ENCODE measurements around the gene BRD3OS. TPM values are rescaled to one million over a fixed set of nuclear protein-coding genes. Genes with fewer than 3 reads are reported as not detected.

Gene BRD3OS
- total and polyA plus RNA-seq, 2 of the 4 experiments (the other 2 are of a cell fraction): 15.8 to 20.7 TPM

DNA sequence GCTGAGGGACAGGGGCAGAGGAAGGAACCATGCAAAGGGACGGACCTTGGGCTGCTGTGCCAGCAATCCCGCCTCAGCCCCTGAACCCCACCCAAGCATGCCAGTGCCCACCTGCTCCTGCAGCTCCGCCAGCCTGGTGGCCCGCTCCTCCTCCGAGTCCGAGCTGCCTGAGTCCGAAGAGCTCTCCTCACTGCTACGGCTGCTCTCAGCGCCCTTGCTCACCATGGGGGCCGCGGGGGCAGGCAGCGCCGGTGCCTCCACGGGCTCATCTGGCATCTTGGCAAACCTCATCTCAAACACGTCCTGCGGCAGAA lies 16.3 kb downstream of the BRD3OS start:
- H3K4me1 ChIP-seq (ENCODE audit: control insufficient read depth, insufficient read depth, low read length): no peaks in the 10 kb centered on the region
- CTCF ChIA-PET: interaction anchor here (1.0 kb wide), 1 partner anchor 11 kb away, joined by 4 read pairs; no protein-coding TSS in a partner anchor
- no peaks in the 10 kb centered on the region for H3K9me1 ChIP-seq (ENCODE audit: insufficient read depth, low read length)
- no peak overlapping the region for H4K8ac ChIP-seq (ENCODE audit: low read depth in 2 of 2, low read length in 2 of 2)
- no peak overlapping the region for H3K4me2 ChIP-seq (ENCODE audit: low read depth, low read length)
- H2BK20ac ChIP-seq (ENCODE audit: low read depth, low read length): no peak overlapping the region
- peaks cover 6% of the 10 kb centered on the region; the same call in 1 of the 2 replicates for H4K20me1 ChIP-seq (ENCODE audit: insufficient read depth, low read length)
- no peak for ATAC-seq (ENCODE audit: low read depth)
- no peak overlapping the region for H3K18ac ChIP-seq (ENCODE audit: low read depth, low read length)
- H3K27me3 ChIP-seq (ENCODE audit: control insufficient read depth, insufficient read depth, low read length): no peaks in the 10 kb centered on the region
- H2BK15ac ChIP-seq (ENCODE audit: low read depth, low read length): no peak overlapping the region
- H4K91ac ChIP-seq (ENCODE audit: insufficient read depth, low read depth, low read length): no peak overlapping the region
- no peak overlapping the region for H3K14ac ChIP-seq (replicated peaks; ENCODE audit: low read depth, low read length)
- H2AK5ac ChIP-seq (ENCODE audit: low read depth, low read length): no peak overlapping the region
- no peak overlapping the region for H3K56ac ChIP-seq (ENCODE audit: extremely low read depth, insufficient read depth, low read length)
- no peak overlapping the region for H4K5ac ChIP-seq (ENCODE audit: low read depth, low read length)
- H3K4me3 ChIP-seq (ENCODE audit: insufficient read depth, low read depth, low read length): no peak overlapping the region
- no peaks in the 10 kb centered on the region for H3K9me3 ChIP-seq (ENCODE audit: control insufficient read depth, insufficient read depth, low read length)
- in situ Hi-C loops (cut with MboI; ENCODE audit: low sequenced_read_pairs): no loop called here
- H3K36me3 ChIP-seq (ENCODE audit: control insufficient read depth, insufficient read depth, low read length): peaks cover 56% of the 10 kb centered on the region
- H2AK9ac ChIP-seq (replicated peaks; ENCODE audit: low read depth, low read length, poor library complexity): no peak overlapping the region
- H3K9ac ChIP-seq (ENCODE audit: low read depth, low read length): no peak overlapping the region
- no peak overlapping the region for H3K23ac ChIP-seq (ENCODE audit: low read depth, low read length)
- no peak for DNase-seq
- TF ChIP-seq MXI1 (IDR thresholded peaks at IDR 0.05; ENCODE audit: borderline replicate concordance, low read depth, low read length) (no peak), MAZ (IDR thresholded peaks at IDR 0.05; ENCODE audit: borderline replicate concordance, low read depth, low read length) (no peak), RAD21 (IDR thresholded peaks at IDR 0.05; ENCODE audit: low read length) (no peak), NFE2L2 (IDR thresholded peaks at IDR 0.05; ENCODE audit: low read depth, low read length) (no peak), CEBPB (IDR thresholded peaks at IDR 0.05; ENCODE audit: low read depth, low read length) (no peak), RCOR1 (IDR thresholded peaks at IDR 0.05; ENCODE audit: insufficient replicate concordance, low read length) (no peak), SMC3 (IDR thresholded peaks at IDR 0.05; ENCODE audit: low read depth, low read length) (no peak), FOS (IDR thresholded peaks at IDR 0.05; ENCODE audit: low read depth, low read length) (no peak), POLR2A (IDR thresholded peaks at IDR 0.05; ENCODE audit: low read depth, low read length) (no peak), BHLHE40 (IDR thresholded peaks at IDR 0.05; ENCODE audit: low read depth, low read length) (no peak), RFX5 (IDR thresholded peaks at IDR 0.05; ENCODE audit: low read depth, low read length) (no peak), MAFK (IDR thresholded peaks at IDR 0.05; ENCODE audit: low read depth, low read length) (no peak), CHD1 (IDR thresholded peaks at IDR 0.05; ENCODE audit: low read depth, low read length) (no peak)
- TF ChIP-seq, protein P1, sequence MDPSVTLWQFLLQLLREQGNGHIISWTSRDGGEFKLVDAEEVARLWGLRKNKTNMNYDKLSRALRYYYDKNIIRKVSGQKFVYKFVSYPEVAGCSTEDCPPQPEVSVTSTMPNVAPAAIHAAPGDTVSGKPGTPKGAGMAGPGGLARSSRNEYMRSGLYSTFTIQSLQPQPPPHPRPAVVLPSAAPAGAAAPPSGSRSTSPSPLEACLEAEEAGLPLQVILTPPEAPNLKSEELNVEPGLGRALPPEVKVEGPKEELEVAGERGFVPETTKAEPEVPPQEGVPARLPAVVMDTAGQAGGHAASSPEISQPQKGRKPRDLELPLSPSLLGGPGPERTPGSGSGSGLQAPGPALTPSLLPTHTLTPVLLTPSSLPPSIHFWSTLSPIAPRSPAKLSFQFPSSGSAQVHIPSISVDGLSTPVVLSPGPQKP (IDR thresholded peaks at IDR 0.05; ENCODE audit: borderline replicate concordance, low read depth, low read length): no peak
- TF ChIP-seq, protein P2, sequence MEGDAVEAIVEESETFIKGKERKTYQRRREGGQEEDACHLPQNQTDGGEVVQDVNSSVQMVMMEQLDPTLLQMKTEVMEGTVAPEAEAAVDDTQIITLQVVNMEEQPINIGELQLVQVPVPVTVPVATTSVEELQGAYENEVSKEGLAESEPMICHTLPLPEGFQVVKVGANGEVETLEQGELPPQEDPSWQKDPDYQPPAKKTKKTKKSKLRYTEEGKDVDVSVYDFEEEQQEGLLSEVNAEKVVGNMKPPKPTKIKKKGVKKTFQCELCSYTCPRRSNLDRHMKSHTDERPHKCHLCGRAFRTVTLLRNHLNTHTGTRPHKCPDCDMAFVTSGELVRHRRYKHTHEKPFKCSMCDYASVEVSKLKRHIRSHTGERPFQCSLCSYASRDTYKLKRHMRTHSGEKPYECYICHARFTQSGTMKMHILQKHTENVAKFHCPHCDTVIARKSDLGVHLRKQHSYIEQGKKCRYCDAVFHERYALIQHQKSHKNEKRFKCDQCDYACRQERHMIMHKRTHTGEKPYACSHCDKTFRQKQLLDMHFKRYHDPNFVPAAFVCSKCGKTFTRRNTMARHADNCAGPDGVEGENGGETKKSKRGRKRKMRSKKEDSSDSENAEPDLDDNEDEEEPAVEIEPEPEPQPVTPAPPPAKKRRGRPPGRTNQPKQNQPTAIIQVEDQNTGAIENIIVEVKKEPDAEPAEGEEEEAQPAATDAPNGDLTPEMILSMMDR (conservative IDR thresholded peaks at IDR 0.05; ENCODE audit: low read depth, low read length): no peak
- TF ChIP-seq, protein P3, sequence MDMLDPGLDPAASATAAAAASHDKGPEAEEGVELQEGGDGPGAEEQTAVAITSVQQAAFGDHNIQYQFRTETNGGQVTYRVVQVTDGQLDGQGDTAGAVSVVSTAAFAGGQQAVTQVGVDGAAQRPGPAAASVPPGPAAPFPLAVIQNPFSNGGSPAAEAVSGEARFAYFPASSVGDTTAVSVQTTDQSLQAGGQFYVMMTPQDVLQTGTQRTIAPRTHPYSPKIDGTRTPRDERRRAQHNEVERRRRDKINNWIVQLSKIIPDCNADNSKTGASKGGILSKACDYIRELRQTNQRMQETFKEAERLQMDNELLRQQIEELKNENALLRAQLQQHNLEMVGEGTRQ (IDR thresholded peaks at IDR 0.05; ENCODE audit: low read depth, low read length): no peak
- BruUV-seq (replicated peaks): no TSS peak
- no peak overlapping the region for H2AFZ ChIP-seq (replicated peaks; ENCODE audit: low read length, poor library complexity)
- H3K79me1 ChIP-seq (ENCODE audit: low read depth in 1 of 2, low read length in 2 of 2): peaks cover 7 to 22% of the 10 kb centered on the region in 2 experiments; a peak in 3 of 4 replicates
- POLR2A ChIA-PET (ENCODE audit: unreplicated experiment): no interaction called here
- H2BK120ac ChIP-seq (ENCODE audit: low read depth, low read length): no peak overlapping the region
- H3K4ac ChIP-seq (ENCODE audit: low read depth, low read length): no peak overlapping the region
- intact Hi-C loops (cut with micrococcal nuclease): no loop called here
- no peak overlapping the region for H2BK5ac ChIP-seq (ENCODE audit: low read depth, low read length, poor library complexity, severe bottlenecking)
- H3K27ac ChIP-seq (ENCODE audit: insufficient read depth, low read length): no peak overlapping the region
- 91% methylated on average over 8 of the region's 16 CpGs; no CpG with 5 or more reads in 1 of the 2 experiments for WGBS, 2 experiments (ENCODE audit: extremely low coverage in 2 of 2, insufficient read length in 1 of 2)
- dilution Hi-C loops (cut with HindIII; ENCODE audit: low sequenced_read_pairs, unreplicated experiment): no loop called here
